ENCODE measurements around the gene AKAP13.

DNA sequence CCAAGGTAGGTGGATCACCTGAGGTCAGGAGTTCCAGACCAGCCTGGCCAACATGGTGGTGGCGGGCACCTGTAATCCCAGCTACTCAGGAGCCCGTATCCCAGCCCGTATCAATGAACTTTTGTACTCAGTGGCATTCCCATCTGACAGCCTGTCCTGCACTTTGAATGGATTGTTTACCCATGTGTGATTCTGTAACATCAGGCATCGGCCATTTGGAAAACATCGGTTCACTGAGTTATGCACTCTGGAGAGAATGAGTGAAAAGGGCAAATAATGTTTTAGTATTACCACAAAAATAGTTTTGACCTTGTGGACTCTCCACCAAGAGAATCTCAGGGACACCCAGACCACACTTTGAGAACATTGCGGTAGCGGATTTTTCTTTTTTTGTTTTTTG lies 400.7 kb downstream of the AKAP13 start:
- TF ChIP-seq POLR2A (IDR thresholded peaks at IDR 0.05) (no peak), POLR2AphosphoS5 (IDR thresholded peaks at IDR 0.05) (no peak)
- TF ChIP-seq, protein P1, sequence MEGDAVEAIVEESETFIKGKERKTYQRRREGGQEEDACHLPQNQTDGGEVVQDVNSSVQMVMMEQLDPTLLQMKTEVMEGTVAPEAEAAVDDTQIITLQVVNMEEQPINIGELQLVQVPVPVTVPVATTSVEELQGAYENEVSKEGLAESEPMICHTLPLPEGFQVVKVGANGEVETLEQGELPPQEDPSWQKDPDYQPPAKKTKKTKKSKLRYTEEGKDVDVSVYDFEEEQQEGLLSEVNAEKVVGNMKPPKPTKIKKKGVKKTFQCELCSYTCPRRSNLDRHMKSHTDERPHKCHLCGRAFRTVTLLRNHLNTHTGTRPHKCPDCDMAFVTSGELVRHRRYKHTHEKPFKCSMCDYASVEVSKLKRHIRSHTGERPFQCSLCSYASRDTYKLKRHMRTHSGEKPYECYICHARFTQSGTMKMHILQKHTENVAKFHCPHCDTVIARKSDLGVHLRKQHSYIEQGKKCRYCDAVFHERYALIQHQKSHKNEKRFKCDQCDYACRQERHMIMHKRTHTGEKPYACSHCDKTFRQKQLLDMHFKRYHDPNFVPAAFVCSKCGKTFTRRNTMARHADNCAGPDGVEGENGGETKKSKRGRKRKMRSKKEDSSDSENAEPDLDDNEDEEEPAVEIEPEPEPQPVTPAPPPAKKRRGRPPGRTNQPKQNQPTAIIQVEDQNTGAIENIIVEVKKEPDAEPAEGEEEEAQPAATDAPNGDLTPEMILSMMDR (IDR thresholded peaks at IDR 0.05) = no peak
